GM12874 (cell line): Measurements from ENCODE around the gene CFAP119.

Experiments
- CTCF ChIP-seq: IDR thresholded peaks from 2 replicates; pipeline ENCODE4 v1.5.1; 2011; ENCODE audit warnings: low read depth, mild to moderate bottlenecking, control low read depth, low read length, moderate library complexity; ENCODE audit not compliant: insufficient read depth

Gene CFAP119

GRCh38 chr16:30755955-30756780, 5.7 kb downstream of the CFAP119 start:
- no peak for TF ChIP-seq CTCF

- no peak for TF ChIP-seq CTCF
Observed at GRCh38 chr16:30753596-30753995, 8.3 kb downstream of the CFAP119 start.

- no peak for TF ChIP-seq CTCF
Observed at GRCh38 chr16:30750876-30751465, 10.9 kb downstream of the CFAP119 start.

GRCh38 chr16:30750201-30750600, 11.7 kb downstream of the CFAP119 start:
- no peak for TF ChIP-seq CTCF

GRCh38 chr16:30748634-30749445, 13.0 kb downstream of the CFAP119 start:
- no peak for TF ChIP-seq CTCF

- TF ChIP-seq CTCF, result no peak
Observed at GRCh38 chr16:30747799-30748633, 13.8 kb downstream of the CFAP119 start, which contains the start of gene PHKG2. Gene PHKG2, plus strand, starts transcription at chr16:30748425. Its CDS starts 396 bp downstream, at chr16:30748821.

GRCh38 chr16:30747331-30747730, 14.5 kb downstream of the CFAP119 start:
- TF ChIP-seq CTCF, result no peak
